Astrocyte (in vitro differentiated cells and primary cell): ENCODE data around the gene LDAH. TPM values are rescaled to one million over a fixed set of nuclear protein-coding genes. Genes with fewer than 3 reads are reported as not detected.
A peak's percentile ranks its signal among the peaks of the same experiment; 100 is the strongest.

Experiments
- DNase-seq: peaks from one replicate; pipeline ENCODE4 v3.0.0-alpha.2; 2010; ENCODE audit warnings: low read depth
- FAIRE-seq: peaks from 2 replicates; lab custom pipeline; 2011; peaks lifted over from hg19 to GRCh38; lab: Jason Lieb, UNC
- H2AFZ ChIP-seq: 2 replicates; pipeline ENCODE4 v1.6.0; 2012; ENCODE audit warnings: low read depth, low read length, inconsistent platforms
- H3K27ac ChIP-seq: 2 replicates; pipeline ENCODE4 v1.5.1; 2011; ENCODE audit warnings: low read depth, low read length, inconsistent platforms
- H3K27me3 ChIP-seq: 2 replicates; pipeline ENCODE4 v1.6.0; 2011; ENCODE audit warnings: low read length, inconsistent platforms; ENCODE audit not compliant: insufficient read depth
- H3K36me3 ChIP-seq: 2 replicates; pipeline ENCODE4 v1.5.1; 2011; ENCODE audit warnings: low read length, inconsistent platforms; ENCODE audit not compliant: insufficient read depth
- H3K4me1 ChIP-seq: 2 replicates; pipeline ENCODE4 v1.5.1; 2011; ENCODE audit warnings: low read length, inconsistent platforms; ENCODE audit not compliant: insufficient read depth
- H3K4me2 ChIP-seq: 2 replicates; pipeline ENCODE4 v1.6.0; 2012; ENCODE audit warnings: low read length, inconsistent platforms
- H3K4me3 ChIP-seq: 2 replicates; pipeline ENCODE4 v1.5.1; 2011; ENCODE audit warnings: low read depth, mild to moderate bottlenecking, low read length, inconsistent platforms; ENCODE audit not compliant: insufficient read depth
- H3K79me2 ChIP-seq: 2 replicates; pipeline ENCODE4 v1.6.0; 2012; ENCODE audit warnings: mild to moderate bottlenecking, low read length, inconsistent platforms; ENCODE audit not compliant: insufficient read depth
- H3K9ac ChIP-seq: 2 replicates; pipeline ENCODE4 v1.6.0; 2012; ENCODE audit warnings: mild to moderate bottlenecking, low read length, inconsistent platforms
- H3K9me3 ChIP-seq: 2 replicates; pipeline ENCODE4 v1.5.1; 2012; ENCODE audit warnings: low read depth, mild to moderate bottlenecking, low read length, inconsistent platforms; ENCODE audit not compliant: insufficient read depth
- H4K20me1 ChIP-seq: 2 replicates; pipeline ENCODE4 v1.6.0; 2012; ENCODE audit warnings: low read length, inconsistent platforms; ENCODE audit not compliant: insufficient read depth
- H3K27ac Mint-ChIP-seq: one replicate; pipeline ENCODE4 v1.8.0; 2021; ENCODE audit warnings: mild to moderate bottlenecking, mixed read lengths; ENCODE audit not compliant: unreplicated experiment
- H3K27me3 Mint-ChIP-seq: one replicate; pipeline ENCODE4 v1.8.0; 2021; ENCODE audit warnings: low read depth, mixed read lengths; ENCODE audit not compliant: unreplicated experiment
- H3K36me3 Mint-ChIP-seq: one replicate; pipeline ENCODE4 v1.8.0; 2021; ENCODE audit warnings: low read depth, mixed read lengths; ENCODE audit not compliant: unreplicated experiment
- H3K4me1 Mint-ChIP-seq: one replicate; pipeline ENCODE4 v1.8.0; 2021; ENCODE audit warnings: low read depth, mixed read lengths; ENCODE audit not compliant: unreplicated experiment
- H3K4me3 Mint-ChIP-seq: one replicate; pipeline ENCODE4 v1.8.0; 2021; ENCODE audit warnings: mild to moderate bottlenecking, moderate library complexity, mixed read lengths; ENCODE audit not compliant: unreplicated experiment
- H3K9me3 Mint-ChIP-seq: one replicate; pipeline ENCODE4 v1.8.0; 2021; ENCODE audit warnings: mild to moderate bottlenecking, mixed read lengths; ENCODE audit not compliant: unreplicated experiment
- CTCF ChIP-seq: IDR thresholded peaks from 2 replicates; pipeline ENCODE4 v1.5.1; 2011; ENCODE audit warnings: low read depth, mild to moderate bottlenecking, inconsistent platforms, low read length, moderate library complexity; ENCODE audit not compliant: insufficient read depth
- EZH2 ChIP-seq: IDR thresholded peaks from 2 replicates; pipeline ENCODE4 v1.6.1; 2012; ENCODE audit warnings: mild to moderate bottlenecking, low read length, inconsistent platforms; ENCODE audit not compliant: insufficient read depth
- total RNA-seq: library from RNA; stranded (reverse); gene quantifications from 2 replicates; pipeline ENCODE4 v1.2.1, GENCODE V29; 2021

Gene LDAH
- total RNA-seq, 1 donor from 2014 or later = 19.3 TPM

- no peak overlapping the region for H3K9ac ChIP-seq
- no peaks in the 10 kb centered on the region for H3K79me2 ChIP-seq
- FAIRE-seq (no peak), DNase-seq (peak; percentile 68)
- TF ChIP-seq CTCF (no peak), EZH2 (no peak)
- Mint-ChIP-seq H3K36me3 (peaks cover 2% of the 10 kb centered on the region), H3K4me3 (no peak overlapping the region), H3K27me3 (no peaks in the 10 kb centered on the region), H3K27ac (peak overlapping the region; percentile 79), H3K4me1 (peaks cover 26% of the 10 kb centered on the region), H3K9me3 (no peaks in the 10 kb centered on the region)
- H3K27ac ChIP-seq = no peak overlapping the region
- H3K4me1 ChIP-seq = peaks cover 5% of the 10 kb centered on the region
- H3K4me2 ChIP-seq = peak overlapping the region; percentile 4
- no peaks in the 10 kb centered on the region for H3K27me3 ChIP-seq
- no peak overlapping the region for H2AFZ ChIP-seq
- no peaks in the 10 kb centered on the region for H3K9me3 ChIP-seq
- no peak overlapping the region for H3K4me3 ChIP-seq
- H4K20me1 ChIP-seq = no peaks in the 10 kb centered on the region
- H3K36me3 ChIP-seq = no peaks in the 10 kb centered on the region
Observed at GRCh38 chr2:20728114-20728758, 94.7 kb downstream of the LDAH start.

GRCh38 chr2:20726913-20727312 lies 96.0 kb downstream of the LDAH start:
- Histone ChIP-seq H2AFZ (no peak overlapping the region), H4K20me1 (no peaks in the 10 kb centered on the region), H3K79me2 (no peaks in the 10 kb centered on the region), H3K4me1 (peaks cover 5% of the 10 kb centered on the region), H3K27me3 (no peaks in the 10 kb centered on the region), H3K9me3 (no peaks in the 10 kb centered on the region), H3K27ac (no peak overlapping the region), H3K4me2 (no peak overlapping the region), H3K4me3 (no peak overlapping the region), H3K9ac (no peak overlapping the region), H3K36me3 (no peaks in the 10 kb centered on the region)
- Mint-ChIP-seq H3K9me3 (no peaks in the 10 kb centered on the region), H3K4me3 (no peak overlapping the region), H3K27me3 (no peaks in the 10 kb centered on the region), H3K36me3 (peaks cover 2% of the 10 kb centered on the region), H3K27ac (no peak overlapping the region), H3K4me1 (peaks cover 26% of the 10 kb centered on the region)
- TF ChIP-seq CTCF (no peak), EZH2 (no peak)
- DNase-seq (no peak), FAIRE-seq (no peak)

DNA sequence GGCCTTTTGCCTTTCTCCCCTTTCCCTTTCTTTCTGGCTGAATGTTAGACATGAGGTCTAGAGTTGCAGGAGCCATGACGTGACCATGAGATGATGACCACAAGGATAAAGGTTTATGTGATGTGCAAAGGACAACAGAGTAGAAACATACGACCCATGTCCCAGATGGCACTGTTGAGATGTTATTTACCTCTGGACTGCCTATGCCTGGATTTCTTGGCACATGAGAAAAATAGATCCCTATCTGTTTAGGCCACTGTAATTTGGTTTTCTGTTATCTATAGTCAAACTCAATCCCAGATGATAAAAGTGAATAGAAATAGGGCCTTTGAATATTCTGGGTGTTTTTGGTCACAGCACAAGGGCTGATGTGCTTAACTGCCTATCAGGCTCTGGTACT lies 97.1 kb downstream of the LDAH start:
- no peak for FAIRE-seq
- peaks cover 26% of the 10 kb centered on the region for H3K4me1 Mint-ChIP-seq
- TF ChIP-seq EZH2 (no peak), CTCF (no peak)

More for the DNA sequence above, 97.1 kb downstream of the LDAH start:
- H3K9me3 ChIP-seq = no peaks in the 10 kb centered on the region
- no peak overlapping the region for H3K4me3 Mint-ChIP-seq
- H3K4me3 ChIP-seq = no peak overlapping the region
- no peak overlapping the region for H3K27ac ChIP-seq
- peak overlapping the region; percentile 30 for H3K27ac Mint-ChIP-seq
- no peak overlapping the region for H2AFZ ChIP-seq
- H3K36me3 Mint-ChIP-seq = peaks cover 2% of the 10 kb centered on the region
- DNase-seq = no peak
- H4K20me1 ChIP-seq = no peaks in the 10 kb centered on the region
- H3K36me3 ChIP-seq = no peaks in the 10 kb centered on the region
- no peaks in the 10 kb centered on the region for H3K27me3 ChIP-seq
- H3K27me3 Mint-ChIP-seq = no peaks in the 10 kb centered on the region
- no peaks in the 10 kb centered on the region for H3K79me2 ChIP-seq
- no peak overlapping the region for H3K9ac ChIP-seq
- peaks cover 5% of the 10 kb centered on the region for H3K4me1 ChIP-seq
- H3K9me3 Mint-ChIP-seq = no peaks in the 10 kb centered on the region
- no peak overlapping the region for H3K4me2 ChIP-seq
